Activated naive CD8-positive, alpha-beta T cell (primary cell): Measurements from ENCODE around the gene DGKG.

ENCODE experiments used
- H3K27ac Mint-ChIP-seq: one replicate; pipeline ENCODE4 v1.8.0; 2021; ENCODE audit warnings: mixed read lengths
- H3K27me3 Mint-ChIP-seq: one replicate; pipeline ENCODE4 v1.8.0; 2021; ENCODE audit warnings: mixed read lengths
- H3K36me3 Mint-ChIP-seq: one replicate; pipeline ENCODE4 v1.8.0; 2021; ENCODE audit warnings: mixed read lengths
- H3K4me1 Mint-ChIP-seq: one replicate; pipeline ENCODE4 v1.8.0; 2021; ENCODE audit warnings: low read depth, mixed read lengths
- H3K4me3 Mint-ChIP-seq: one replicate; pipeline ENCODE4 v1.8.0; 2021; ENCODE audit warnings: mild to moderate bottlenecking, mixed read lengths
- H3K9me3 Mint-ChIP-seq: one replicate; pipeline ENCODE4 v1.8.0; 2021; ENCODE audit warnings: low read depth, mixed read lengths

The DGKG gene

DNA sequence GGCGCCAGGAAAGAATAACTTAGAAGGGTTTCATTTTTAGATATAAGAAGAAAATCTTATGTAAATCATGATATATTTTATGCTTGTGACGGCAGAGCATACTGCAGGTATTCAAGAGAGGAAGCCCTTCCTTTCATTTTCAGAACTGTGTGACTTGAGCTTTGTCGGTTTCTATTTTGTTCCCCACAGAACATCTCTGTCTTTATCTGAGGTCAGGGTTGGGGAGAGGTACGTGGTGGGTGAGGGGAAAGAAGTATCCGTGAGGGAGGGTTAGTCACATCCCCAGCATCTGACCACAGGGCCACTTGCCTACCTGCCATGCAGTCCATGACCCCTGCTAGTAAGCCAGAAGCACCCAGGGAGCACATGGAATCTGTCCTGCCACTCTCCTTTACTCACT is 126.5 kb downstream of the DGKG start:
- Mint-ChIP-seq H3K36me3 (peaks cover 2% of the 10 kb centered on the region), H3K4me1 (peaks cover 12% of the 10 kb centered on the region), H3K27me3 (no peaks in the 10 kb centered on the region), H3K9me3 (no peaks in the 10 kb centered on the region), H3K4me3 (no peak overlapping the region), H3K27ac (no peak overlapping the region)

DNA sequence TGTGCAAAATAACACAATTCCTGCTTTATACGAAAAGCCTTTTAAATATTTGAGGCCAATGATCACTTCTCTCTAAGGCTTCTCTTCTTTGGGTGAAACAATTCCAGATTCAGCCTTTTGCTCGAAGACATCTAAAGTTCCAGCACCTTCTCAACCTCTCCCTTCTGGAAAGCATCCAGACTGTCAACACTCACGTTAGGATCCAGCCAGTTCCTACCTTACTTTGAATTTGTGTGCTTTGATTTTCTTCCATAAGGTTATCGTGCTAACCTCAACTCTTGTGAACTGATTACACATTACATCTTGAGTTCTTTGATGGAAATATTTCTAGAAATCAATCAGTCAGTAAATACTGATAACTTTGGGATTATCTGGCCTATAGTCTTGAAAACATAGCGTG is 127.9 kb downstream of the DGKG start:
- Mint-ChIP-seq H3K4me1 (peaks cover 12% of the 10 kb centered on the region), H3K27ac (no peak overlapping the region), H3K9me3 (no peaks in the 10 kb centered on the region), H3K36me3 (peaks cover 2% of the 10 kb centered on the region), H3K4me3 (no peak overlapping the region), H3K27me3 (peaks cover 3% of the 10 kb centered on the region)

DNA sequence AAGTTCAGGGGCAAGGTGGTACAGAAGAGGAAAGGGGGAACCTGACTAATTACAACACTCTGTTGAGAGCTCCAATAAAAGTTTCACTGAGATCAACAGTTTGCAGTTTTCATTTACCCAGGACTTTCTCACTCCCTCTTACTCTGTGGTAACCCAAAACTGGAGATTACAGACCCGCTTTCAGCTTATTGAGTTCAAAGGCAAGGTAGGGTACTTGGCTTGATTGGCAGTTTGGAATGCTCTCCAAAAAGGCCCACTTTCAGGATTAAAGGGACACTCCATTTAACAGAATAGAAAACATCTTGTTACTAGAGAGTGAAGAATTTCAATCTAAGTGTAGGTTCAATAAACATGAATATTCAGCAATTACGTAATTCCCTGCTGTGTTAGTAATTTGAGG is 135.6 kb downstream of the DGKG start:
- H3K4me3 Mint-ChIP-seq = no peak overlapping the region
- H3K4me1 Mint-ChIP-seq = no peaks in the 10 kb centered on the region
- H3K9me3 Mint-ChIP-seq = no peaks in the 10 kb centered on the region
- no peak overlapping the region for H3K27ac Mint-ChIP-seq
- H3K36me3 Mint-ChIP-seq = peaks cover 2% of the 10 kb centered on the region
- peaks cover 12% of the 10 kb centered on the region for H3K27me3 Mint-ChIP-seq

DNA sequence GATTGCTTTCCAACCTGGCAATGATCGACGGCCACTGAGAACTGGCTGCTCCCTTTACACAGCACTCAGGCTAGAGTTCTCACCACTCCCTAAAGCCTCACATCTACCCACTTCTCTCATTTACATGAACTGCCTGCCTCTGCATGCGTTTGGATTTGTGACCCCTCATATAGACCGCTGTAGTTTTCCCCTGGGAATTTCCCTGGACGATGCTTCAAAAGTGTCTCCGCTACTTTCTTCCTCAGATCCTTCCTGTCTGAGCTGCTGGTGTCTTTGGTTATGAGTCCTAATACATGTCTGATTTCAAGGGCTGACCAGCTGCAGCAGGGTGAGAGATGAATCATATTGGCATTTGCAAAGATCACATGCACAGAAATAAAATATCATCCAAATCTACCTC is 136.4 kb downstream of the DGKG start:
- no peaks in the 10 kb centered on the region for H3K9me3 Mint-ChIP-seq
- no peak overlapping the region for H3K4me3 Mint-ChIP-seq
- no peaks in the 10 kb centered on the region for H3K36me3 Mint-ChIP-seq
- no peak overlapping the region for H3K27ac Mint-ChIP-seq
- H3K27me3 Mint-ChIP-seq = peaks cover 12% of the 10 kb centered on the region
- no peaks in the 10 kb centered on the region for H3K4me1 Mint-ChIP-seq

DNA sequence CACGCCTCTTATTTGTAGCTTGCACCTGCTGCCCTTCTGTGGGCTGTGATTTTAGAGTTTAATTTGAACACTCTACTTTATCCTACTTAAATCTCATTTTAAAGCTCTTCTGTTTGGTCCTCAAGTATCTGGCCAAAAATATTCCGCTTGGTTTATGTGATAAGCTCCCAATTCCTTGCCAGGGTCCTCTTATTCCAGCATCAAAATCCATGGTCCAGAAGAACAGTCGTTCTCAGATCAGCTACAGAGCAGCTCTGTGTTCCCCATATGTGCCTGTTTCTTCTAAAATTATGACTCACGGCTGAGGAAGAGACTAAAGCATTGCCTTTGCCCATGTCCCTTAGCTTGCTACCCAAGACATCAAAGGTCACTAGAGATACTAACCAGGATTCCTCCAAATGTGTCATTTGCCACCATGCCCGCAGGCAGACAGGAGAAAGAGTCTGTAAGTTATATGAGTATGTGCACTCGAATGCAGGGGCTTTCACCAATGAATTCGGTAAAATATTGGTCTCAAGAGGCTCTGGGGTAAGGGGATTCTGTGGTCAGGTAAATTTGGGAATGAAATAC is 137.9 kb downstream of the DGKG start:
- Mint-ChIP-seq H3K36me3 (no peaks in the 10 kb centered on the region), H3K27me3 (peaks cover 9% of the 10 kb centered on the region), H3K27ac (no peak overlapping the region)

DNA sequence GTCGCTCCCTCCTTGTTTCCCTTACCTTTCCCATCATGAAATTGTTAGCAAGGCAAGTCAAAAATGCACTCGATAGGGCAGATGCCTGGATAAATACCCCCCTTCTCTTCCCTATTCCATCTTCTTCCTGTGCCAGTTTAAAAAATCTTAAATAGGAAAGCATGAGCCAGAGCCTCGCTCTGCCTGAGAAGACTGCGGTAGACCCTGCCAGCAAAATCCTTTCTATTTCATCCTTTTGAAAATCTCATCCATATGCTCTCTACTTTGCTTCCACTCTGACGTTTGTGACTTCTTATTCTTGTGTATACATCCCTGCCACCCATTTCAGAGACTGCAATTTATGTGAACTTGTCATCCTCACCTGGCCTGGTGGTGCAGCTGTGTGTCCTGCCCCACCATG is 138.6 kb downstream of the DGKG start:
- Mint-ChIP-seq H3K27me3 (peaks cover 5% of the 10 kb centered on the region), H3K9me3 (no peaks in the 10 kb centered on the region)

More for the DNA sequence above, 137.9 kb downstream of the DGKG start:
- H3K9me3 Mint-ChIP-seq = no peaks in the 10 kb centered on the region
- H3K4me3 Mint-ChIP-seq = no peak overlapping the region
- no peaks in the 10 kb centered on the region for H3K4me1 Mint-ChIP-seq

DNA sequence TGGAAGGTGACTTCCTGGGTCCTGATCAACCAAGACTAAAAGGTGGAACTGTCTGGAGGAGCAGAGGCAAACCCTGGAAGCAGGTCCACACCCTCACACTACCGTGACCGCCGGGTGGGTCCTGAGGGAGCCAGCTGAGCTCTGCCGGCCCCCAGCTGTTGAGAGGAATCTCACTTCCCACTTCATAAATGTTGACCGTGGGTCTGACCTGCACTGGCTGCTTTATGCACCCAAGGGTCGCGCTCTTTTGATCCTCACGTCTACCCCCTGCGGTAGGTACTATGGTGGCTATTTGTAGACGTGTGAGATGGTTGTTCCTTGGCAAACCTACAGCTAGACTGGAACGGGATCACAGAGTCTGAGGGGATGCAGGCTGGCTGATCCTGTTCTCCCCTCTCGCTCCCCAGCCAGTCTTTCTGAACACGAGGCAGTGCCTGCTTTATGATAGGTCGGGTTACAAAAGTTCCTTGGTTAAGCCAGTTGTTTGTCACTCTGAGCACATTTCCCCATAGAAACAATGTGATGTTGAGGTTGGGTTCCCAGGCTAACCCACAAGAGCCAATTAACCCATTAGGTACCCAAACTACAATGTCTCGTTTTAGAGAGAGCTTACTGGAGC is 140.2 kb downstream of the DGKG start:
- Mint-ChIP-seq H3K4me3 (no peak overlapping the region), H3K9me3 (no peaks in the 10 kb centered on the region), H3K27ac (no peak overlapping the region), H3K36me3 (no peaks in the 10 kb centered on the region), H3K4me1 (peaks cover 2% of the 10 kb centered on the region), H3K27me3 (peaks cover 2% of the 10 kb centered on the region)

More for the DNA sequence above, 138.6 kb downstream of the DGKG start:
- H3K4me1 Mint-ChIP-seq = no peaks in the 10 kb centered on the region
- no peak overlapping the region for H3K4me3 Mint-ChIP-seq
- no peak overlapping the region for H3K27ac Mint-ChIP-seq
- no peaks in the 10 kb centered on the region for H3K36me3 Mint-ChIP-seq

DNA sequence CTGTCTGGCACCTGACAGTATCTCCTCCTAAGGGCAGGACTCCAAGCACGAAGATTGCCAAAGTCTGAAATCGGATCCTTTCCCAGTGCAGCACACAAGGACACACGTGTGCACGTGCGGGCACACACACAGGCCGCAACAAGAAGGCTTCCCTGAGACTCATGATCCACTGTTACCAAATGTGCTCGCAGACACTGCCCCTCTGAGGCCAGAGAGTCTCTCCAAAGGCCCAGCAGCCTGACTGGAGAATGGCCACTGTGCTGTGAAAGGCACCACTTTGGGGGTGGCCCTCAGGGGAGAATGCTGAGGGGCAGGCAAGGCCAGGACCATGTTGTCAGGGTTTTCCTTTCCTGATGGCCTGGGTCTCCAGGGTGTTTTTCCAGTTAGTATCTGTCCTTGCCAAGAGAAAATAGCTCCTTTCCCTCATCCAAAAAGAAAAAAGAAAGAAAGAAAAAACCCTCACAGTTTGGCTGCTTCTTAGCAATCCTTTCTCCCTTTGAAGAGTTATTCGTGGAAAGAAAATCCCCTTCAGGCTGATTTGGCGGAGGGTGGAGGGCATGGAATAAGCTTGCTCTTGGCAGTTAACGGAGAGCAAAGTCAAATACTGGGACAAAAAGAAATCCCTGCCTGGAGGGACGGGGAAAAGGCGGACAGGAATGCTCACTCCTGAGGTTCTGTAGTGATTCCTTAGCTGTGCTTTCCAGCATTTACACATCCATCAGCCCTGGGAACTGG is 141.0 kb downstream of the DGKG start:
- peaks cover 2% of the 10 kb centered on the region for H3K27me3 Mint-ChIP-seq
- H3K27ac Mint-ChIP-seq = no peak overlapping the region
- peaks cover 2% of the 10 kb centered on the region for H3K4me1 Mint-ChIP-seq
- H3K36me3 Mint-ChIP-seq = no peaks in the 10 kb centered on the region
- H3K4me3 Mint-ChIP-seq = no peak overlapping the region
- no peaks in the 10 kb centered on the region for H3K9me3 Mint-ChIP-seq

DNA sequence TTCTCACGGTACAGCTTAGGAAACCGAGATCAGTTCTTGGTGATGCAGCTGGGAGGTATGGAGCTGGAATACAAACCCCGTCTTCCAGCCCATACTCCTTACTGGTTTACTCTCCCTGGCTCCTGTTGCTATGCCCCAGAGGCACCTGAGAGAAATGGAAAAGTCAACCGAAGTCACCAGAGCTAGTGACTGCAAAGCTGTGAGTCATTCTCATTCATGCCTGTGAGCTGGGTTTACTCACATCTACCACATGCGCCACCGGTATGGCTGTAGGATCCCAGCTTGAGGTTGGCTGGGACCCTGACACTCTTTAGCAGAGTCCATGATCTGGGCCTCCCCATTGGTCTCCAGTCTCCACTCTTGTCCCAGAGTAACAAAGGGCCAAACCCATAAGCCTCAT is 141.7 kb downstream of the DGKG start:
- H3K9me3 Mint-ChIP-seq = no peaks in the 10 kb centered on the region
- peaks cover 2% of the 10 kb centered on the region for H3K4me1 Mint-ChIP-seq
- no peaks in the 10 kb centered on the region for H3K36me3 Mint-ChIP-seq
- no peak overlapping the region for H3K27ac Mint-ChIP-seq
- no peaks in the 10 kb centered on the region for H3K27me3 Mint-ChIP-seq
- no peak overlapping the region for H3K4me3 Mint-ChIP-seq

DNA sequence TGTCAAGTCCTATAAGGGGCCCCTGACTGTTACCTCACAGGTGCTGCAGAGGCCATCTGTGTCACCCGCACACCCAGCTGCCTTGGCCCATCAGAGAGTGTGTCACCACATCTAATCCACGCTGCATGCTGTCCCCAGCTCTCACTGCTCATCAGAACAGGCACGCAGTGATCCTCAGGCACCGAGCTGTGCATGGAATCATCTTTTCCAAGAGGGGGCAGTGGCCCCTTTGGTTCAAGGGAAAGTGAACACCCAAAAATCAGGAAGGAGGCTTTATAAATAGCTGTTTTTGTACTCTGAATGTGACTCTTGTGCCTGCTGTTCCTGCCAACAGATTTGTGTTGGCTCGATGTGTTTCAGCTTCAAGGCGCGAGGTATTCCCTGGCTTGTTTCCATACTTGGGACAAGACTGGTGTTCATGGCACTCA is 142.8 kb downstream of the DGKG start:
- Mint-ChIP-seq H3K27ac (no peak overlapping the region), H3K9me3 (no peaks in the 10 kb centered on the region), H3K36me3 (no peaks in the 10 kb centered on the region), H3K27me3 (no peaks in the 10 kb centered on the region), H3K4me1 (peaks cover 2% of the 10 kb centered on the region), H3K4me3 (no peak overlapping the region)

DNA sequence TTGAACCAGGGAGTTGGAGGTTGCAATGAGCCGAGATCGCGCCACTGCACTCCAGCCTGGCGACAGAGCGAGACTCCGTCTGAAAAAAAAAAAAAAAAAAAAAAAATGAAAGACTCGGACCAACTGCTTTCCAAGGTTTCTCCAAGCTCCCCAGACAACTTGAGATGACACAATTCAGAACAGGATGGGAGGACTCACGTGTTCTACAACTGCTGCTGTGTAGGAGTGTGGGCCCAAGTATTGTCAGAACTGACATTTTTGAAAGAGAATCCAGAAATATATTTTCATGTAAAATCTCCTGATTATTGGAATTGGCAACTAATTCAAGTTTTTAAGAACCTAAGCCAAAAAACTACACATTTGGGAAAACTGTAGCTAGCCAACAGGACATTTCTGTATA is 143.6 kb downstream of the DGKG start:
- Mint-ChIP-seq H3K4me3 (no peak overlapping the region), H3K27me3 (no peaks in the 10 kb centered on the region), H3K36me3 (no peaks in the 10 kb centered on the region), H3K9me3 (no peaks in the 10 kb centered on the region), H3K27ac (no peak overlapping the region), H3K4me1 (peaks cover 2% of the 10 kb centered on the region)

DNA sequence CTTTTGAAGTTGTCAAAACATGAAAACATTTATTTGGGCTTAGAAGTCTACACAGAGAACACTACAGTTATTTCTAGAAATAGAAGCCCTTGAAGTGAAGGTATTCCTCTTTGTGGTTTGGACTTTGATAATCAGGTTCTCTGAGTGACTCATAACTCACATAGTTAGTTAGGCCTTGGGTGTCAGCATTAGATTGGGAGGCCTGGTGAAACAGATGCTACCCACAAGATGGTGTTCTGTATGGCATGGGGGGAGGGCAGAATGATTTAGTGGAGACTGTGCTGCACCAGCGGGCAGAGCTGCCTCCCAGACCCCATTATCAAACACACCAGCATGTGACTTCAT is 144.2 kb downstream of the DGKG start:
- H3K9me3 Mint-ChIP-seq = no peaks in the 10 kb centered on the region
- H3K4me1 Mint-ChIP-seq = peaks cover 2% of the 10 kb centered on the region
- H3K27me3 Mint-ChIP-seq = no peaks in the 10 kb centered on the region
- no peak overlapping the region for H3K27ac Mint-ChIP-seq
- H3K4me3 Mint-ChIP-seq = no peak overlapping the region
- no peaks in the 10 kb centered on the region for H3K36me3 Mint-ChIP-seq

DNA sequence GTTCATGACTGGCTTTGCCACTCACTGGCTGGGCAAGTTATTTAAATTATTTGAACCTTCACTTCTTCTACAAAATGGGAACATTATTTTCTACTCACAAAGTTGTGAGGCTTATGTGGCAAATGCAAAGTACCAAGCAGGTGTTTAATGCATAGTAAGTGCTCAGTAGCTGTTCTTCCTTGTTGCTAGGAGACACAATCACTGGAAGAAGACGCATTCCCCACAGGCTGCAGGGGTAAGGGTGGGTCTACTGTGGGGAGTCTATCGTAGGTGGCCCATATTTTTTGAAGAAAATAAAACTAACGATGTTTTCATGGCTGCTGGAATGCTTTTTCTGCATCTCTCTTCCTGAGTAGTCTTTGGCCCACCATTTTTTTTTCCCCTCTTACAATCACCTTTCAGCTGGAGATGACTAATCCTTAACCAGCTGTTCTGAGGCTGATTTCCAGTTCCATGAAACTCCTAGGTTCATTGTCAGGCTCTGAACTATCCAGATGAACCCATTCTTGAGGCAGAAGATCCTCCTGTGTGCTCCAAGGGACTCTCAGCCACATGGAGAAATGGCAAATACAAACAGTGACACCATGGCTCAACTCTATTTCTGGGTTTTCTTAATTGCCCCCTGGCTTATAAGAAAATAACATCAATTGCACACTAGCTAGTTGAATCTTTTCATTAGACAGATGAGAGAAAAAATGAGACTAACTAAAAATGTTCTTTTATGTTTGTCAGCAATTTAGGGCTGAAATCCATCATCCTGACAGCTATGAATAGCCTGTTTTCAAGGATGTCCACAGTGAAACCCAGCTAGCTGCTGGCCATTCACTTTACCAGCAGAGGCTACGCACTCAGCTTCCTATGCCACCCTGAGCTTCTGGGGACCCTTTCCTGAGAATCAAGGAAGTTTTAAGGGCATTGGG is 144.9 kb downstream of the DGKG start:
- H3K27ac Mint-ChIP-seq = no peak overlapping the region
- no peak overlapping the region for H3K4me3 Mint-ChIP-seq
- H3K9me3 Mint-ChIP-seq = no peaks in the 10 kb centered on the region
- no peaks in the 10 kb centered on the region for H3K36me3 Mint-ChIP-seq
- no peaks in the 10 kb centered on the region for H3K27me3 Mint-ChIP-seq
- peaks cover 2% of the 10 kb centered on the region for H3K4me1 Mint-ChIP-seq

DNA sequence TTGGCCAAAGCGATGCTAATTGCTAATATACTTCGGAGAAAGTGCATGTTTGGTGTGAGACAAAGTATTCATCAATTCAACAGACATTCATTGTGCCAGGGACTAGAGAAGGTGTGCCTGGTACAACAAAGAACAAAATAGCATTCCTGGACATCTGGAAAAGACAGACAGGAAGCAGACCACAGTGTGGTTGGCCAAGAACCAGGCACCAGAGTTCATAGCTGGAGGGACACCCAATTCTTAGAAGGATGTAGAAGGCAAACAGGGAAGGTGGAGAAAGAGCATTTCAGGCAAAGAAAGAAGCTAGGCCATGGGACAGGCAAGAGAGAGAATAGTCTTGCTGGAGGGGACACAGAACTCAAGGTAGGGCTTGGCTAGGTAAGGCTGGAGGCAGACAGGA is 147.4 kb downstream of the DGKG start:
- H3K36me3 Mint-ChIP-seq = no peaks in the 10 kb centered on the region
- H3K27ac Mint-ChIP-seq = no peak overlapping the region
- no peaks in the 10 kb centered on the region for H3K9me3 Mint-ChIP-seq
- peaks cover 2% of the 10 kb centered on the region for H3K4me1 Mint-ChIP-seq
- no peaks in the 10 kb centered on the region for H3K27me3 Mint-ChIP-seq
- no peak overlapping the region for H3K4me3 Mint-ChIP-seq

DNA sequence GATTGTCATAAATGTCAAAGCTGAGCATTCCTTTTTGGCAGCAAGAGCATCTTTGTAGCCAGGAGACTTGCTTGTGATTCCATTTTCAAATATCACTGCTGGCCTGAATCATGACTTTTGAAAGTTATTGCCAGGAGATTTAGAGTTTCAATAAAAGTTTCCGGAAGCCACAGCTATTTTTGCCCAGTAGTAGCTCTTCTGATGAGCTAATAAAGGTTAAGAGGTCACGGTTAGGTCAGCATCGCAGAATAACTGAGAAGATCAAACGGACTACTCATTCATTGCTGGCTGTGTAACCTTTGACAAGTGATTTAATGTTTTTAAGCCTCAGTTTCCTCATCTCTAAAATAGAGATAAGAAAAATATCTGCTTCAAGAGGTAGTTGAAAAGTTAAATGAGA is 148.1 kb downstream of the DGKG start:
- Mint-ChIP-seq H3K4me1 (peaks cover 2% of the 10 kb centered on the region), H3K4me3 (no peak overlapping the region), H3K27ac (no peak overlapping the region), H3K36me3 (no peaks in the 10 kb centered on the region), H3K27me3 (no peaks in the 10 kb centered on the region), H3K9me3 (no peaks in the 10 kb centered on the region)
